ENCODE results near the gene POU2F2.
A peak's percentile ranks its signal among the peaks of the same experiment; 100 is the strongest.

The POU2F2 gene

GRCh38 chr19:42064432-42064831 lies 67.8 kb downstream of the POU2F2 start:
- peaks cover 4 to 14% of the 10 kb centered on the region in 2 donors for H3K4me1 ChIP-seq (ENCODE audit: control insufficient read depth in 1 of 2, insufficient read depth in 2 of 2, low read length in 2 of 2)
- H3K9me3 ChIP-seq (ENCODE audit: control insufficient read depth in 1 of 2, low read length in 2 of 2): no peaks in the 10 kb centered on the region
- peaks cover 0 to 30% of the 10 kb centered on the region in 2 donors for H3K36me3 ChIP-seq (ENCODE audit: control insufficient read depth in 1 of 2, insufficient read depth in 2 of 2, low read length in 2 of 2)
- no peak overlapping the region for H3K4me3 ChIP-seq (ENCODE audit: low read depth in 1 of 2, low read length in 2 of 2)
- H3K27ac ChIP-seq (ENCODE audit: low read length): no peak overlapping the region
- no peaks in the 10 kb centered on the region for H3K27me3 ChIP-seq (ENCODE audit: low read depth, low read length)

- Histone ChIP-seq H3K9me3 (ENCODE audit: control insufficient read depth in 1 of 2, low read length in 2 of 2) (no peaks in the 10 kb centered on the region), H3K4me3 (ENCODE audit: low read depth in 1 of 2, low read length in 2 of 2) (no peak overlapping the region), H3K27ac (ENCODE audit: low read length) (no peak overlapping the region), H3K4me1 (ENCODE audit: control insufficient read depth in 1 of 2, insufficient read depth in 2 of 2, low read length in 2 of 2) (no peaks in the 10 kb centered on the region), H3K36me3 (ENCODE audit: control insufficient read depth in 1 of 2, insufficient read depth in 2 of 2, low read length in 2 of 2) (peaks cover 0 to 38% of the 10 kb centered on the region in 2 donors), H3K27me3 (ENCODE audit: low read depth, low read length) (no peaks in the 10 kb centered on the region)
Measured at GRCh38 chr19:42062381-42062780, 69.9 kb downstream of the POU2F2 start.

GRCh38 chr19:42060117-42060516 lies 72.1 kb downstream of the POU2F2 start:
- H3K36me3 ChIP-seq (ENCODE audit: control insufficient read depth in 1 of 2, insufficient read depth in 2 of 2, low read length in 2 of 2): peaks cover 4 to 50% of the 10 kb centered on the region in 2 donors
- no peak overlapping the region for H3K27ac ChIP-seq (ENCODE audit: low read length)
- no peaks in the 10 kb centered on the region for H3K4me1 ChIP-seq (ENCODE audit: control insufficient read depth in 1 of 2, insufficient read depth in 2 of 2, low read length in 2 of 2)
- H3K9me3 ChIP-seq (ENCODE audit: control insufficient read depth in 1 of 2, low read length in 2 of 2): no peaks in the 10 kb centered on the region
- H3K27me3 ChIP-seq (ENCODE audit: low read depth, low read length): no peaks in the 10 kb centered on the region
- H3K4me3 ChIP-seq (ENCODE audit: low read depth in 1 of 2, low read length in 2 of 2): no peak overlapping the region

- Histone ChIP-seq H3K36me3 (ENCODE audit: control insufficient read depth in 1 of 2, insufficient read depth in 2 of 2, low read length in 2 of 2) (peaks cover 4 to 56% of the 10 kb centered on the region in 2 donors), H3K27me3 (ENCODE audit: low read depth, low read length) (no peaks in the 10 kb centered on the region), H3K9me3 (ENCODE audit: control insufficient read depth in 1 of 2, low read length in 2 of 2) (no peaks in the 10 kb centered on the region), H3K27ac (ENCODE audit: low read length) (no peak overlapping the region), H3K4me1 (ENCODE audit: control insufficient read depth in 1 of 2, insufficient read depth in 2 of 2, low read length in 2 of 2) (no peaks in the 10 kb centered on the region), H3K4me3 (ENCODE audit: low read depth in 1 of 2, low read length in 2 of 2) (no peak overlapping the region)
Measured at GRCh38 chr19:42059196-42059595, 73.0 kb downstream of the POU2F2 start.

- H3K4me3 ChIP-seq (ENCODE audit: low read depth in 1 of 2, low read length in 2 of 2): no peak overlapping the region
- H3K9me3 ChIP-seq (ENCODE audit: control insufficient read depth in 1 of 2, low read length in 2 of 2): no peaks in the 10 kb centered on the region
- peaks cover 4 to 69% of the 10 kb centered on the region in 2 donors for H3K36me3 ChIP-seq (ENCODE audit: control insufficient read depth in 1 of 2, insufficient read depth in 2 of 2, low read length in 2 of 2)
- no peak overlapping the region for H3K27ac ChIP-seq (ENCODE audit: low read length)
- no peaks in the 10 kb centered on the region for H3K27me3 ChIP-seq (ENCODE audit: low read depth, low read length)
- H3K4me1 ChIP-seq (ENCODE audit: control insufficient read depth in 1 of 2, insufficient read depth in 2 of 2, low read length in 2 of 2): no peaks in the 10 kb centered on the region
Measured at GRCh38 chr19:42057846-42058245, 74.4 kb downstream of the POU2F2 start.

DNA sequence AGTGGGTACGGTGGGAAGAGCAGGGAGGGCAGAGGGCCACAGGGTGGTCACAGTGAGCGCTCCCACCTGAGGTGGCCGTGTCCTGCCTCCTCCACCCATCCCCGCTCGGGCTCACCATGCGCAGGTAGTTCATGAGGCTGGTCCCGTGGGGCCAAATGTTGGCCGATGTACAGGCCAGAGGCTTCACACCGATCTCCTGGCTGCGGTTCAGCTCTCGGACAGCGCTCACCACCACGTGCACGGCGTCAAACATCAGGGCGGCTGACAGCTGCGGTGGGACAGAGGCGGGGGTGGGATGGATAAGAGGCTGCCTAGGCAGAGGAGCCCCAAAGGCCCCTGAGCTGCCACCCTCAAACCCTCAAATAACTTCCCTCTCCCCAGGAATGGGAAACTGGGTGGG lies 78.0 kb downstream of the POU2F2 start:
- Histone ChIP-seq H3K4me1 (ENCODE audit: control insufficient read depth in 1 of 2, insufficient read depth in 2 of 2, low read length in 2 of 2) (no peaks in the 10 kb centered on the region), H3K27me3 (ENCODE audit: low read depth, low read length) (no peaks in the 10 kb centered on the region), H3K27ac (ENCODE audit: low read length) (no peak overlapping the region), H3K4me3 (ENCODE audit: low read depth in 1 of 2, low read length in 2 of 2) (no peak overlapping the region), H3K9me3 (ENCODE audit: control insufficient read depth in 1 of 2, low read length in 2 of 2) (no peaks in the 10 kb centered on the region), H3K36me3 (ENCODE audit: control insufficient read depth in 1 of 2, insufficient read depth in 2 of 2, low read length in 2 of 2) (peaks cover 4 to 60% of the 10 kb centered on the region in 2 donors)

GRCh38 chr19:42053037-42053935 lies 79.0 kb downstream of the POU2F2 start:
- Histone ChIP-seq H3K27me3 (ENCODE audit: low read depth, low read length) (no peaks in the 10 kb centered on the region), H3K27ac (ENCODE audit: low read length) (no peak overlapping the region)

GRCh38 chr19:42052241-42052863 lies 79.9 kb downstream of the POU2F2 start:
- Histone ChIP-seq H3K27me3 (ENCODE audit: low read depth, low read length) (no peaks in the 10 kb centered on the region), H3K9me3 (ENCODE audit: control insufficient read depth in 1 of 2, low read length in 2 of 2) (no peaks in the 10 kb centered on the region), H3K4me1 (ENCODE audit: control insufficient read depth in 1 of 2, insufficient read depth in 2 of 2, low read length in 2 of 2) (no peaks in the 10 kb centered on the region), H3K27ac (ENCODE audit: low read length) (no peak overlapping the region), H3K4me3 (ENCODE audit: low read depth in 1 of 2, low read length in 2 of 2) (no peak overlapping the region), H3K36me3 (ENCODE audit: control insufficient read depth in 1 of 2, insufficient read depth in 2 of 2, low read length in 2 of 2) (peaks cover 4 to 54% of the 10 kb centered on the region in 2 donors)

More at GRCh38 chr19:42053037-42053935, 79.0 kb downstream of the POU2F2 start:
- Histone ChIP-seq H3K36me3 (ENCODE audit: control insufficient read depth in 1 of 2, insufficient read depth in 2 of 2, low read length in 2 of 2) (peaks cover 4 to 54% of the 10 kb centered on the region in 2 donors), H3K9me3 (ENCODE audit: control insufficient read depth in 1 of 2, low read length in 2 of 2) (no peaks in the 10 kb centered on the region), H3K4me1 (ENCODE audit: control insufficient read depth in 1 of 2, insufficient read depth in 2 of 2, low read length in 2 of 2) (no peaks in the 10 kb centered on the region), H3K4me3 (ENCODE audit: low read depth in 1 of 2, low read length in 2 of 2) (no peak overlapping the region)

DNA sequence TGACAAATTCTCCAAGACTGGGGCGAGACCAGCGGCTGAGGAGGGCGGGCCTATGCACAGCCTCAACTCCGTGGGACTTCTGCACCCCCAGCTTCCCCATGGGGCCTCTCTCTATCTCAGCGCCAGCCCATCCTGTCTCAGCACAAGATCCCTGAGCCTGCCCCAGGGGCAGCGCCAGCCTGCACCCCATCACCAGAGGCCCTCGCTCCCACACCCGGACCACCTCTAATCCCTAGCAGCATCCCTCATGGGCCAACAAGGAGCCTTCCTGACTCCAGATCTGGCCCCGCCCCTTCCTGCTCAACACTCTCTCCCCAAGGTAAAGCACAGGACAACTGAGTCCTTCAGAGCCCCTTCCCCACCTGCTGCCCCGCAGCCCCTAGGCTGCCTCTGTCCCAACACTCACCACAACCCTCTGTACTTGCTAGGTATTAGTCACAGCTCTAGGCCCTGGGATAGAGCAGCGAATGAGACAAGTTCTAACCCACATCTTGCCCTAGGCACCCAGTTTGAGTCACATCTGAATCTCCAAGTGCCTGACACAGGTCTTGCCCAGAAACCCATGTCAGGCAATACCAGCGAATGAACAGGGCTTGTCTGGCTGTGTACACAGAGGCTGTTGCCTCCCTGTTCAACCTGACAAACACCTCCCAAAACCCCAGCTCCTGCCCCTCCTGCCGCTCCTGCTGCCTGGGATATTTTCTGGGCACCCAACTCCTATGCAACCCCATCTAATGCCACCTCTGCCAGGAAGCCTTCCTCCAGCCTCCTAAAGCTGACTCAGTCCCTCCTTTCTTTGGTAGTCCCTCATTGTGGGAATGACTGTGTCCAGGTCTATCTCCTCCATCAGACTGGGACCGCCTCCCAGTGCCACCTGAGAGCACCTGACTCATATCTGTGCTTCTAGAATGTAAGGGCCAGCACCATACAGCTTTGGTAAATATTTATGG lies 80.8 kb downstream of the POU2F2 start:
- H3K36me3 ChIP-seq (ENCODE audit: control insufficient read depth in 1 of 2, insufficient read depth in 2 of 2, low read length in 2 of 2): peaks cover 2 to 46% of the 10 kb centered on the region in 2 donors

DNA sequence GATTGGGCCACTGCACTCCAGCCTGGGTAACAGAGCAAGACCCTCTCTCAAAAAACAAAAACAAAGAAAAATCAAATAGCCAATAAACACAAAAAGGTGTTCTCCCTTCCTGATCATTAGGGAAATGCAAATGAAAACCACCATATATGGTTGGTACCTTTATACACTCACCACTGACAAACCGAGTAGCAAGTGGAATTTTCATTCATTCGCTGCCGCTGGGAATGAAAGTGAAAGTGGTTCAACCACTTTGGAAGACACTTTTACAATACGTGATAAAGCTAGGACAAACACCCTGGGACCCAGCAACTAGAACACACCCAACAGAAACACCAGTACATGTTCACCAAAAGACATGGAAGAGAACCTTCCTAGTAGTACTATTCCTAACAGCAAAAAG lies 83.3 kb downstream of the POU2F2 start:
- Histone ChIP-seq H3K36me3 (ENCODE audit: control insufficient read depth in 1 of 2, insufficient read depth in 2 of 2, low read length in 2 of 2) (peaks cover 0 to 45% of the 10 kb centered on the region in 2 donors), H3K27ac (ENCODE audit: low read length) (no peak overlapping the region), H3K4me1 (ENCODE audit: control insufficient read depth in 1 of 2, insufficient read depth in 2 of 2, low read length in 2 of 2) (no peaks in the 10 kb centered on the region), H3K9me3 (ENCODE audit: control insufficient read depth in 1 of 2, low read length in 2 of 2) (no peaks in the 10 kb centered on the region), H3K4me3 (ENCODE audit: low read depth in 1 of 2, low read length in 2 of 2) (peak overlapping the region in 1 of 2 donors; percentile 55), H3K27me3 (ENCODE audit: low read depth, low read length) (no peaks in the 10 kb centered on the region)

More for the DNA sequence above, 80.8 kb downstream of the POU2F2 start:
- H3K27me3 ChIP-seq (ENCODE audit: low read depth, low read length): no peaks in the 10 kb centered on the region
- no peaks in the 10 kb centered on the region for H3K9me3 ChIP-seq (ENCODE audit: control insufficient read depth in 1 of 2, low read length in 2 of 2)
- no peak overlapping the region for H3K27ac ChIP-seq (ENCODE audit: low read length)
- no peaks in the 10 kb centered on the region for H3K4me1 ChIP-seq (ENCODE audit: control insufficient read depth in 1 of 2, insufficient read depth in 2 of 2, low read length in 2 of 2)
- no peak overlapping the region for H3K4me3 ChIP-seq (ENCODE audit: low read depth in 1 of 2, low read length in 2 of 2)

DNA sequence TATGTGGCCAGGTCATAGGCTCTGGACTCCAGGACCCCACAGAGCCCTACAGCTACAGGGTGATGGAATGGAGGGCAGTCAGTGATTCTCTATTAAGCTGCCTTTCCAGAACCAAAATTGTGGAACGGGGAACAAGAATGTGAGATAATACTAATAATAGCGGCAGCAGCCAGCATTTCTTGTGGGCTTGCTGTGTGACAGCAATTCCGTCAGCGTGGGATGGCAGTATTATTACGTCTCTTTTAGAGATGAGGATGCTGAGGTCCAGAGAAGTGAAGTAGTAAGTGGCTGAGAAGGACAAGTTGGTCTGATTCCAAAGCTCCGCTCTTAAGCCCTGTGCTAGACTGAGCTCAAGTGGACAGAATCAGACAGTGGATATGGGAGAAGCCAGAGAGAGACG lies 86.7 kb downstream of the POU2F2 start:
- Histone ChIP-seq H3K9me3 (ENCODE audit: control insufficient read depth in 1 of 2, low read length in 2 of 2) (no peaks in the 10 kb centered on the region), H3K27me3 (ENCODE audit: low read depth, low read length) (no peaks in the 10 kb centered on the region), H3K27ac (ENCODE audit: low read length) (no peak overlapping the region), H3K36me3 (ENCODE audit: control insufficient read depth in 1 of 2, insufficient read depth in 2 of 2, low read length in 2 of 2) (peaks cover 0 to 42% of the 10 kb centered on the region in 2 donors), H3K4me3 (ENCODE audit: low read depth in 1 of 2, low read length in 2 of 2) (no peak overlapping the region), H3K4me1 (ENCODE audit: control insufficient read depth in 1 of 2, insufficient read depth in 2 of 2, low read length in 2 of 2) (no peaks in the 10 kb centered on the region)
